AML-193 (cell line): ENCODE results near the gene NSA2.
"Not testable (repeated sequence)": the region's sequence is repeated elsewhere in the genome, so short reads cannot be mapped to it uniquely, and the experiment has no call there.

Source experiments
- DNase-seq, 2 experiments: peaks; one replicate each; lab custom pipeline; 2025; lab: John Stamatoyannopoulos, UW

The NSA2 gene

GRCh38 chr5:74766849-74767578 is at the start of gene NSA2, which contains the start of gene GFM2:
Gene NSA2, plus strand, starts transcription at chr5:74767249. Its CDS starts 112 bp downstream, at chr5:74767361.
Gene GFM2, minus strand, starts transcription at chr5:74767117. Its CDS starts 3,375 bp downstream, at chr5:74763742.
- peak; percentile 87 to 92 for DNase-seq

- no peak for DNase-seq
Observed at GRCh38 chr5:74717596-74717995, 49.5 kb upstream of the NSA2 start.

DNA sequence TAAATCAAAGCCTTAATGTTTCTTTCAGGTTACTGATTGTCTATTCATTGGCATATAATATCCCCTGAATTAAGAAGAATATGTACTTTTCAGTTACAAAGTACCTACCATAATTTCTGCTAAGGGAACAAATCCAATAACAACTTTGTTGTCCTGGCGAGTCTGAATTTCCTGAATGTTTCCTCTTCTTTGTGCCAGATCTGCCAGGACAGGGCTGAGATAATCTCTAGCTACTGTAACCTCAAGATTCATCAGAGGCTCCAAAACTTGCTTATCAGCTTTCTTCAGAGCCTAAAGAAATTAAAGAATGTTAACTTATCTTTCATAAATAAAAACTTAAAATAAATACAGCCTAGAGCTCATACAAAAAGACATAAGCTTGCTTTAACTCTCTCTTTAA is 44.8 kb upstream of the NSA2 start:
- no peak for DNase-seq

- no peak for DNase-seq
Observed at GRCh38 chr5:74725331-74725730, 41.7 kb upstream of the NSA2 start.

DNA sequence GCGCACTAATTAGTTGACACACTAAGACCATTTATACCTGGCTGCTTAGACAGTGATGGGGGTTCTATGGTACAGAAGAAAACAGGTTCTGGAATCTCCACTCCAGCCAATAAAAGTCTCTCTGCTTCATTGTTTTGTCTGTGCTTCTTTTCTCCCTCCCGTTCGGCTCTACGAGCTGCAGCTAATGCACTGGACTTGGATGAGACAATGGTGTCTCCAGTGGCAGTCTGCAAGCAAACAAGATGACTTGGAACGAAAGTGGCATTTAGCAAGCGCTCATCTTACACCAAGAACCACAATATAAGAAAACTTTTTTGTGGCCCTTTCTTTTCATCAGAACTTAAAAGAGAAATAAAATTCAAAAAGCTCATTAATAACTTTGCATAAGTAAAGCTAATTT is 30.3 kb upstream of the NSA2 start:
- no peak for DNase-seq

DNA sequence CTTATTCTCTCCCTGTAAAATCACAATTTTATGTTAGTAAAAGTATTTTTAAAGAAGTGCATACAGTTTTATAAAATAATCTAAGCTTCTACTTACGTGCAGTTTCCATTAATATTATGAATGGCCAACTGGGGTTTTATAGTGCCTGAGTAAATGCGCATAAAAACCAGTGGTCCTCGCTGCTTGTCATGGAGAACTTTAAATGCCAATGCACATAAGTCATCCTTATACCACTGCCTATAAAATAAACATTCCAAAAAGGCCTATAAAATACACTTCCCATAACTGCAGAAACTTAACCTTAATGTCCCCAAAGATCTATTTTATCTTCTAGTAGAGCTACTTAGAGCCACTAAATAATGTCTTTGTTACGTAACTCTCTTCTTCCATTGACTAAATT is 28.6 kb upstream of the NSA2 start:
- DNase-seq, result no peak

DNA sequence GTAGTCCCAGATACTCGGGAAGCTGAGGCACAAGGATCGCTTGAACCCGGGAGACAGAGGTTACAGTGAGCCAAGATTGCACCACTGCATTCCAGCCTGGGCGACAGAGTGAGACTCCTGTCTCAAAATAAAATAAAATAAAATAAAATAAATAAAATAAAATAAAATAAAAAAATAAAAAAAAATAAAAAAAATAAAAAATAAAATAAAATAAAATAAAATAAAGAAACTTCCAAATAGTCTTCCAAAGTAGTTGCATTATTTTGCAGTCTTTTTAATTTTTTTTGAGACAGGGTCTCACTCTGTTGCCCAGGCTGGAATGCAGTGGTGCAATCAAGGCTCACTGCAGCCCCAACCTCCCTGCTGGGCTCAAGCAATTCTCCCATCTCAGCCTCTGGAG is 18.3 kb upstream of the NSA2 start:
- DNase-seq, result not testable (repeated sequence)

DNA sequence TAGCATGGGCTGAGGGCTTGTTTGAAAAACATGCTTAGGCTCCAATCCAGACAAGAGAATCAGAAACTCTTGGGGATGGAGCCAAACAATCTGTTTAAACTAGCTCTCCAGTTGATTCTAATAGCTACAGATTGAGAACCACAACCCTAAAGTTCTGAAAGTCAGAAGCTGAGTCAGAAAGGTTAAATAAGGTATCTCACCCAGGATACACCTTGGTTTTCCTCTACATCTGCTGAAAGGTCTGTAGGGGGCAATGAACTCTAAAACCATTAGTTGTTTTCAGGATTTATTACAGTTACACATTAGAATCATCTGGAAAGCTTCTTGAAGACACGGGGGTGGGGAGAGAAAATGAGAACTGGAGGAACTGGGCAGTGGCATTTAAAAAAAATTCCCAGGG is 5.8 kb upstream of the NSA2 start:
- no peak for DNase-seq

GRCh38 chr5:74762599-74762998 is 4.5 kb upstream of the NSA2 start:
- DNase-seq, result no peak

DNA sequence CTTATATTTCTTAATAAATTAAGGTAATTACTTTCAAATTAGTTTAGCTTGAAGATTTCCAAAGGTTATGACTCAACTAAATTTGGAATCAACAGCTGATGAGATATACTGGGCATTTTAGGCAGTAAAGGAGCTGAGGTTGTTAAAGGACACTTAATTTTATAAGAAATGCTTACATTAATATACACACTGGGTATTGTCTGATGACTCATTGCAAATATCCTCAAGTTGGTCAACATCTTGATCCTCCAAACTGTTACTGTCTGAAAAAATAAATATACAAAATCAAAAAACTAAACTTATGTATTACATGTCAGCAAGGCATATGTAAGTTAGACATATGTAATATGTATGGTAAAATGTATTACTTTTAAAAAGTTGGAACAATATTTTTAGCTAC is 3.5 kb upstream of the NSA2 start:
- DNase-seq, result no peak

DNA sequence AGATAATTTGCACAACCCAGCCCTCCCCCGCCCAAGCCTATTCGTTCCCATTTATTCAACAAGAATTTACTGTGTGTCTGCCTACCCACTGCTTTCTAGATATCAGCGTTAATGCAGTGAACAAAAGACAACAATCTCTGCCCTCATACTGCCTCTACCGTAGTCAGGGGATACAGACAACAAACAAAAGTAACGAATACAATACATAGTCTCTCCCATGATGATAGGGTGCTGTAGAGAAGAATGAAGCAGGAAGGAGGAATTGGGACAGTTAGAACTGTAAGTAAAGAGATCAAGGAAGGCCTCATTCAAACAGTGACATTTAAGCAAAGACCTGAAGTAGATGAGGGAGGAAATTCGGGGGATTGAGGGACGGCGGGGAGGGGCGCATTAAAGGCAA is 1.8 kb upstream of the NSA2 start:
- no peak for DNase-seq

DNA sequence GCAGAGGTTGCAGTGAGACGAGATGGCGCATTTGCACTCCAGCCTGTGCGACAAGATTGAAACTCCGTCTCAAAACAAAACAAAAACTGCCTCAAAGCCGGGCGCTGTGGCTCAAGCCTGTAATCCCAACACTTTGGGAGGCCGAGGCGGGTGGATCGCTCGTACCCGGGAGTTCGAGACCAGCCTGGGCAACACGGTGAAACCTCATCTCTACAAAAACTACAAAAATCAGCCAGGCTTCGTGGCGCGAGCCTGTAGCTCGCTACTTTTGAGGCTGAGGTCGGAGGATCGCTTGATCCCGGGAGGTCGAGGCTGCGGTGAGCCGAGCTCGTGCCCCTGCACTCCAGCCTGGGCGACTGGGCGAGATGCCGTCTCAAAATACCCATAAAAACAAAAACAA is 1.1 kb upstream of the NSA2 start:
- DNase-seq, result no peak

DNA sequence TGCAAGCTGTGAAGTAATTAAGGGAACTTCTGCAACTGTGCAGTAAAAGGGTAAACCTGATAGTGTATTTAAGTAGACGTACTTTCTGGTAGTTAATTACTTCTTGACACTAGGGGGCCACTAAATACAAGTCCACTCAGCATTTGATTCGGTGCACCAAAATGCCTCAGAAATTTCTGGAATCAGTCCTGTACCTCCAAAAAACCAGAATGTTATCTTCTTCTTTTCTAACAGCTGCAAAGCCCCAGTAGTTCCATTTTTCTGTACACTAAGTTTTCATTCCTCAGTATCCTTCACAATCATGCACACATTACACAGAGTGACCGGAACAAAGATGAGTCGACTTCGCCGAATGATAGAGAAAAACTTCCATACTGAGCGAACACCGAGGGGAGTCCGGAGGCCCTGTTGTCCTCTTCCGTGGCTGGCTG is 616 bp upstream of the NSA2 start:
- peak; percentile 71 to 74 for DNase-seq

- DNase-seq, result peak; percentile 19 to 28
Observed at GRCh38 chr5:74767579-74767913, 497 bp downstream of the NSA2 start.

DNA sequence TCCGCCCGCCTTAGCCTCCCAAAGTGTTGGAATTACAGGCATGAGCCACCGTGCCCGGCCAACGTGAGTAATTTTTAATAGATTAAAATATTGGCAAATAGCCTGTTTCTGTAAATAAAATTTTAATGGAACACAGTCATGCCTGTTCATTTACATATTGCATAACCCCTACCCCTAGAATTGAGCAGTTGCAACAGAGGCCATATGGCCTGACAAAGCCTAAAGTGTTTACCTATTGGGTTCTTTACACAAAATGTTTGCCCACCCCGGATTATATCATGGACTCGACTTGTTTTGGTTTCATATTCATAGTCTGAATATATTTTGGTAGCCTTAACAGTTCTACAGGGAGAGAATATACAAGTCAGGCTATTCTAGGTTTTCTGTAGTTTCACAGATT is 5.3 kb downstream of the NSA2 start:
- peak; percentile 12 to 29 for DNase-seq

GRCh38 chr5:74778609-74779008 is 11.6 kb downstream of the NSA2 start:
- DNase-seq, result no peak

GRCh38 chr5:74786851-74787250 is 19.8 kb downstream of the NSA2 start:
- DNase-seq, result no peak

- DNase-seq, result no peak
Observed at GRCh38 chr5:74787424-74787823, 20.4 kb downstream of the NSA2 start.

GRCh38 chr5:74791669-74792068 is 24.6 kb downstream of the NSA2 start:
- not testable (repeated sequence) for DNase-seq

DNA sequence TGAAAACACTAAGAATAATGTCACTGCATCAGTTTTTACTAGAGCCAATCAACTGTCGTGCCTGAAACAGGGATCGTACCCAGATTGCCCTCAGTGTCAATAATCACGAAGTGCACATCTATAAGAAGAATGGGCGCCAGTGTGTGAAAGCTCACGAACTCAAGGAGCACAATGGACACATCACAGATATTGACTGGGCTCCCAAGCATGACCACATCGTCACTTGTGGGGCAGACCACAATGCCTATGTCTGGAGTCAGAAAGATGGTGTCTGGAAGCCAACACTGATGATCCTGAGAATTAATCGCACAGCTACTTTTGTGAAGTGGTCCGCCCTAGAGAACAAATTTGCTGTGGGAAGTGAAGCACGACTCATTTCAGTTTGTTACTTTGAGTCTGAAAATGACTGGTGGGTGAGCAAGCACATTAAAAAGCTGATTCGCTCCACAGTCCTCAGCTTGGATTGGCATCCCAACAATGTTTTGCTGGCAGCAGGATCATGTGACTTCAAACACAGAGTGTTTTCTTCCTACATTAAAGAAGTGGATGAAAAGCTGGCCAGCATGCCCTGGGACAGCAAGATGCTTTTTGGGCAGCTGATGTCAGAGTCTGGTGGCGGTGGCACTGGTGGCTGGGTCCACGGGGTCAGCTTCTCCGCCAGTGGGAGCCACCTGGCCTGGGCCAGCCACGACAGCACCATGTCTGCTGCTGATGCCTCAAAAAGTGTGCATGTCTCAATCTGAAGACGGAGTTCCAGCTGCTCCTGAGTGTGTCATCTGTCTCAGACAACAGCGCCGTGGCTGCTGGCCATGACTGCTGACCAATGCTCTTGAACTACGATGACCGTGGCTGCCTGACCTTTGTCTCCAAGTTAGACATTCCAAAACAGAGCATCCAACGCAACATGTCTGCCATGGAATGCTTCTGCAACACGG is 32.2 kb downstream of the NSA2 start:
- no peak for DNase-seq

DNA sequence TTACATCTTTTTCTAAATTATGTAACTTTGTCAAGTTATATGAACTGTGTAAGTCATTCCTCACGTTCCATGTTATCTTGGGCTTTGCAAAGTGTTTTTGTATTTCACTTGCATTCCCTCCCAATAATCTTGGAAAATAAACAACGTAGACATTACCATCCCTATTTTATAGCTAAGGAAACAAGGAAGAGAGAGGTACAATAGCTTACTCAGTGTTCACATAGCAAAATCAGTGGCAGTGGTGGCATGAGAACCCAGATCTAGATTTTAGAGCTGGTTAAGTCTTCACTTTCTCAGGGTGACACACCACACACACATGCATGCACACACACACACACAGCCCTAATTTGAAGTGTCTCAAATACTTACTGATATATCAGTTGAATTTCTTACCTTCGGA is 34.1 kb downstream of the NSA2 start:
- DNase-seq, result no peak

- DNase-seq, result no peak
Observed at GRCh38 chr5:74801941-74802340, 34.9 kb downstream of the NSA2 start.

- DNase-seq, result no peak
Observed at GRCh38 chr5:74810915-74811314, 43.9 kb downstream of the NSA2 start.
